Urinary bladder (tissue), 4 donors: ENCODE measurements around the gene DUS4L. TPM values are rescaled to one million over a fixed set of nuclear protein-coding genes. Genes with fewer than 3 reads are reported as not detected.

ENCODE experiments used
- DNase-seq: peaks from one replicate; pipeline ENCODE4 v3.0.0-alpha.2; 2015; ENCODE audit errors: extremely low spot score
- H3K27ac ChIP-seq: one replicate; pipeline ENCODE4 v1.5.1; 2013; ENCODE audit warnings: low read depth, mild to moderate bottlenecking, moderate library complexity
- H3K36me3 ChIP-seq: one replicate; pipeline ENCODE4 v1.6.1; 2013; ENCODE audit warnings: mild to moderate bottlenecking, moderate library complexity; ENCODE audit not compliant: insufficient read depth
- H3K4me1 ChIP-seq: one replicate; pipeline ENCODE4 v1.6.1; 2013; ENCODE audit warnings: mild to moderate bottlenecking, moderate library complexity; ENCODE audit not compliant: insufficient read depth
- H3K4me3 ChIP-seq: one replicate; pipeline ENCODE4 v1.5.1; 2013; ENCODE audit warnings: low read depth, low read length
- WGBS: extraction: QIAGEN DNeasy Blood & Tissue Kit; methylation state at CpG from one replicate; pipeline ENCODE4 v1.1.7; 2013; 5-methylcytosine and 5-hydroxymethylcytosine counted together
- polyA plus RNA-seq: library from polyadenylated mRNA; stranded (reverse); fragments of 200-250 nt; gene quantifications from one replicate; pipeline ENCODE4 v1.2.3, GENCODE V29; 2013
- total RNA-seq: library from RNA; depleted of rRNA; stranded (reverse); fragments of >200 nt; gene quantifications from one replicate; pipeline ENCODE4 v1.2.3, GENCODE V29; 2014
- donor health status: healthy with polysubstance abuse.
- donor health status: healthy.

DUS4L gene
- total and polyA plus RNA-seq, 2 donors, result 4.8 to 16.8 TPM

GRCh38 chr7:107591421-107591820 lies 27.6 kb downstream of the DUS4L start:
- Histone ChIP-seq H3K36me3 (peaks cover 4% of the 10 kb centered on the region), H3K4me1 (no peaks in the 10 kb centered on the region), H3K27ac (no peak overlapping the region), H3K4me3 (no peak overlapping the region)
- 42% methylated on average over 3 of the region's 3 CpGs for WGBS
- DNase-seq, result no peak

GRCh38 chr7:107592361-107593024 lies 28.7 kb downstream of the DUS4L start:
- H3K4me3 ChIP-seq, result no peak overlapping the region
- no peak overlapping the region for H3K27ac ChIP-seq
- no peaks in the 10 kb centered on the region for H3K4me1 ChIP-seq
- peaks cover 4% of the 10 kb centered on the region for H3K36me3 ChIP-seq
- WGBS, result 90% methylated on average over 5 of the region's 5 CpGs
- DNase-seq, result no peak

GRCh38 chr7:107593025-107593410 lies 29.2 kb downstream of the DUS4L start:
- Histone ChIP-seq H3K36me3 (peaks cover 4% of the 10 kb centered on the region), H3K4me1 (no peaks in the 10 kb centered on the region), H3K27ac (no peak overlapping the region), H3K4me3 (no peak overlapping the region)
- WGBS, result 91% methylated on average over 1 of the region's 1 CpG
- no peak for DNase-seq

DNA sequence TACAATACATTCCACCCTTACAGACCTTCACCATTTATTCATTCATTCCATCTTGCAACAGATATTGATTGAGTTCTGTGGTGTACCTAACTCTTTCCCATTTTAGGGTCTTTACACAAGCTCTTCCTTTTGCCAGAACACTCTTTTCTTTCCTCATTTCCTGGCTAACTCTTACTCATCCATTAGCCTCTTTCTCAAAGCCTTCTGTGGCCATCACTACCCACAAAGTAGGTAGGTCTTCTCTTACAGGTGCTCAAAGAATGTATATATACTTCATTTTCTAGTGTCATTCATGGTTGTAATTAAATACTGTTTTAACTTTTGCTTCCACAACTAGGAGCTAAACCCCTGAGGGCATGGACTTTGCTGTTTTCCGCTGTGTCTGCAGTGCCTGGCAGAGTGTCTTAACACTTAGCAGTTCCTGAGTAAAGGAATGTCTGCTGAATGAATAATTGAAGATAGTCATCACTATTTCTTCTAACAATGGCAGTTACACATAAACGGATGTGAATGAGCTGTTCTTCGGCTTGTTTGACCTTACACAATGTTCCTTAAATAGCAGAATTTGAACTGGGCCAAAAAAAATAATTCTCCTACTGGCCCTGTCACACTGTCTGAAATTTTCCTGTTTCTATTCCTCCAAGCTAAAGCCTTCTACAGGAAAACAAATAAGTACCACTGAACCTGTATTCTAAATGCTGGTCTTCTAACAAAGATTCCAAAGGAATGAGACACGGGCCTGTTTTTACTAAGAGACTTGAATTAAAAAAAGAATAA lies 31.4 kb downstream of the DUS4L start:
- peaks cover 4% of the 10 kb centered on the region for H3K36me3 ChIP-seq
- no peak for DNase-seq
- no peak overlapping the region for H3K4me3 ChIP-seq
- 73% methylated on average over 4 of the region's 4 CpGs for WGBS
- H3K27ac ChIP-seq, result no peak overlapping the region
- H3K4me1 ChIP-seq, result no peaks in the 10 kb centered on the region

- no peak overlapping the region for H3K27ac ChIP-seq
- no peak for DNase-seq
- H3K4me1 ChIP-seq, result no peaks in the 10 kb centered on the region
- H3K4me3 ChIP-seq, result no peak overlapping the region
- 84% methylated on average over 5 of the region's 5 CpGs for WGBS
- peaks cover 4% of the 10 kb centered on the region for H3K36me3 ChIP-seq
Observed at GRCh38 chr7:107596881-107597581, 33.3 kb downstream of the DUS4L start.

DNA sequence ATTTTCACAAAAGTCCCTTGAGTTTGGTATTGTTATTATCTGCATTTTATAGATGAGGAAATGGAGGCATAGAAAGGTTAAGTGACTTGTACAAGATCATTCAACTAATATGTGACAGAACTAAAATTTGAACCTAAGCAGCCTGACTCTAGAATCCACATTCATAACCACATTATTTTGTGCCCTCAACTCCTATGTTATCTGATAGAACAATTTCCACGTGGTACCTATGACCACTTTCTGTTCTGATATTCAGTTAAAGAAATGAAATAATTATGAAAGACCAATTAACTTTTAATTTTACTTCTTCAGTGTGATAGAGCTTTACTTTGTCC lies 33.8 kb downstream of the DUS4L start:
- Histone ChIP-seq H3K27ac (no peak overlapping the region), H3K4me1 (no peaks in the 10 kb centered on the region), H3K4me3 (no peak overlapping the region), H3K36me3 (peaks cover 4% of the 10 kb centered on the region)
- 86% methylated on average over 1 of the region's 1 CpG for WGBS
- DNase-seq, result no peak

- Histone ChIP-seq H3K4me1 (no peaks in the 10 kb centered on the region), H3K27ac (no peak overlapping the region), H3K36me3 (peaks cover 4% of the 10 kb centered on the region), H3K4me3 (no peak overlapping the region)
- no peak for DNase-seq
- WGBS, result 77% methylated on average over 4 of the region's 4 CpGs
Observed at GRCh38 chr7:107597953-107598352, 34.2 kb downstream of the DUS4L start.

- WGBS, result 99% methylated on average over 1 of the region's 1 CpG
- H3K4me3 ChIP-seq, result no peak overlapping the region
- no peaks in the 10 kb centered on the region for H3K4me1 ChIP-seq
- no peak overlapping the region for H3K27ac ChIP-seq
- DNase-seq, result no peak
- H3K36me3 ChIP-seq, result peaks cover 4% of the 10 kb centered on the region
Observed at GRCh38 chr7:107599262-107599661, 35.5 kb downstream of the DUS4L start.

DNA sequence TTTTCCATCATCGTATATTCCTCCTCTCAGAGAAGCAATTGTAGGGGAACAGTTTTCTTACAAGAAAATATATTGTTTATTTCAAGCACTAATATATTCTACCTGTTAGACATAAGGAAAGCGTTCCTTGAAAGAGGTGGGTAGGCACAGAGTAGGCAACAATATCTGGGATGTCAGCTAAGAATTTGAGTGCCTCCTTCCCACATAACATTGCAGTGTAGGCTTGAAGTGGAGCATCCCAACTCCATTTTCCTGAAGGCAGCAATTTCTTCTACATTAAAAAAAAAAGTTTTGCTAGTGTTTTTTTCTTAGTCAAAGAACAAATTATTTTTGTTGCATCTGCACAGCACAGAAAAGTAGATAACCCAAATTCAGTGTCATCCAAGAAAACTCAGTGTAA lies 37.0 kb downstream of the DUS4L start:
- H3K27ac ChIP-seq, result no peak overlapping the region

GRCh38 chr7:107605218-107605815 lies 41.5 kb downstream of the DUS4L start:
- no peak overlapping the region for H3K27ac ChIP-seq
- no peak for DNase-seq
- WGBS, result 88% methylated on average over 3 of the region's 3 CpGs

More for the DNA sequence above, 37.0 kb downstream of the DUS4L start:
- no peak for DNase-seq
- 77% methylated on average over 2 of the region's 2 CpGs for WGBS
- H3K4me1 ChIP-seq, result no peaks in the 10 kb centered on the region
- H3K4me3 ChIP-seq, result no peak overlapping the region
- H3K36me3 ChIP-seq, result no peaks in the 10 kb centered on the region

GRCh38 chr7:107606303-107606702 lies 42.5 kb downstream of the DUS4L start:
- no peaks in the 10 kb centered on the region for H3K4me1 ChIP-seq
- 93% methylated on average over 1 of the region's 1 CpG for WGBS
- no peaks in the 10 kb centered on the region for H3K36me3 ChIP-seq
- no peak overlapping the region for H3K4me3 ChIP-seq
- DNase-seq, result no peak
- no peak overlapping the region for H3K27ac ChIP-seq

More at GRCh38 chr7:107605218-107605815, 41.5 kb downstream of the DUS4L start:
- Histone ChIP-seq H3K4me1 (no peaks in the 10 kb centered on the region), H3K4me3 (no peak overlapping the region), H3K36me3 (no peaks in the 10 kb centered on the region)

DNA sequence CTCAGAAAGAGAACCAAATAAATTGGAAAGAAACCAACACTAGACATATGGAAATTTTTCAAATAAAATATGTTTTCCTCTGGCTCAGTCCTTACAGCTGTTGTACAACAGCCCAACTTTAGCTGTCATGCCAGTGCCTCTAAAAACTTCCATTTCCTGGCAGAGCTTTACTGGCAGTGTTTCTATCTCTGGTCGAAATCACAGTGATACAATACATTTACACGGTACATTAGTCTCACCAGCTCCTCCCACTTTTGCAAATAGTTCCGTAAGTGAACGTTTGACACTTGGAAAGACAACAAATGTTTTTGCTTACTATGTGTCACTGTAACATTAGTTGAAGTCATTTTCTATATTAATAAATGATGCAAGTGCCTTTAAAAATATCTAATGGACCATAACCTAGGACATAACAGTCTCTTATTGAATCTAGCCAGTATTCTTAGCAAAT lies 46.1 kb downstream of the DUS4L start:
- Histone ChIP-seq H3K36me3 (peaks cover 4% of the 10 kb centered on the region), H3K4me3 (no peak overlapping the region), H3K27ac (no peak overlapping the region), H3K4me1 (no peaks in the 10 kb centered on the region)
- peak; percentile 59 for DNase-seq
- 22% methylated on average over 4 of the region's 4 CpGs for WGBS

- peak; percentile 56 for DNase-seq
- 50% methylated on average over 1 of the region's 1 CpG for WGBS
- no peaks in the 10 kb centered on the region for H3K4me1 ChIP-seq
- peaks cover 4% of the 10 kb centered on the region for H3K36me3 ChIP-seq
- no peak overlapping the region for H3K27ac ChIP-seq
- no peak overlapping the region for H3K4me3 ChIP-seq
Observed at GRCh38 chr7:107610323-107610722, 46.6 kb downstream of the DUS4L start.
